ENCODE results near the gene TPCN2.

DNA sequence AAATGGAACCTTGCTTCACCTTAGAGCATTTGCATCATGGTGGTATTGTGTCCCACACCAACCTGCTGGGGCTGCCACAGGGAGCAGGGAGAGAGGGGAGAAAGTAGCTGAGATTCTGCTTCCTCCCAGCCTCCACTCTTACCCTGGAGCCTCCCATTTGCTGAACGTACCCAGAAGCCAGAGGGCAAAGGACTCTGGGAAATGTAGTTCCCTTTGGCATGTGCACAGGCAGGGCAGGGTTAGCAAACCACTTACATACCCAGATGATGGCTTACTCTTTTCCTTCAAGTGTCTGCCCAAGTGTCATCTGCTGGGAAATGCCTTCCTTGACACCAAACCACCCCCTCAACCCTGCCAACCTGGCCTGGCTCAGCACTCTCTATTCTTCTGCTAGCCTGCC, 123.9 kb downstream of the TPCN2 start:
- no peak for TF ChIP-seq POLR2AphosphoS5 (IDR thresholded peaks at IDR 0.05; ENCODE audit: borderline replicate concordance, low read depth, low read length)
- TF ChIP-seq EZH2 (IDR thresholded peaks at IDR 0.05) = no peak
- TF ChIP-seq FOXP2 (optimal IDR thresholded peaks at IDR 0.05; ENCODE audit: control extremely low read depth, extremely low read length, insufficient read depth) = no peak
